GM18861 (cell line): ENCODE results near the gene CYSTM1.

Experiments
- ATAC-seq: cut with Tn5 transposase; IDR thresholded peaks from one replicate; pipeline ENCODE4 v1.9.1; 2021; ENCODE audit not compliant: unreplicated experiment

Gene CYSTM1

DNA sequence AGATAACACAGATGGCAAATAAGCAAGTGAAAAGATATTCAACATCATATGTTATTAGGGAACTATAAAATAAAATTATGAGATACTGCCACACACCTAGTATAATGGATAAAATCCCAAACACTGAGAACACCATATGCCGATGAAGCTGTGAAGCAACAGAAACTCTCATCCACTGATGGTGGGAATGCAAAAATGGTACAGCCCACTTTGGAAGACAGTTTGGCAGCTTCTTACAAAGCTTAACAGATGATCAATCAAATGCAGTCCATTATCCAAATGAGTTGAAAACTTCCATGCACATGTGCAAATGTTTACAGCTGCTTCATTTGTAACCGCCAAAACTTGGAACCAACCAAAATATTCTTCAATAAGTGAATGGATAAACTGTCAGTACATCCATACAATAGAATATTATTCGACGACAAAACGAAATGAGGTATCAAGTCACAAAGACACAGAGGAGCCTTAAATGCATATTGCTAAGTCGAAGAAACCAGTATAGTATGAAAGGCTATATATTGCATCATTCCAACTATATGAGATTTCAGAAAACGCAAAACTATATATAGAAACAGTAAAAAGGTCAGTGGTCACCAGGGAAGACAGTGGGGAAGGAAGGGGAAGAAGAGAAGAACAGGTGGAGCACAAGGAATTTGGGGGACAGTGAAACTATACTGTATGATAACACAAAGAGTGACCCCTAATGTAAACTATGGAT, 113.0 kb downstream of the CYSTM1 start:
- ATAC-seq, result no peak

DNA sequence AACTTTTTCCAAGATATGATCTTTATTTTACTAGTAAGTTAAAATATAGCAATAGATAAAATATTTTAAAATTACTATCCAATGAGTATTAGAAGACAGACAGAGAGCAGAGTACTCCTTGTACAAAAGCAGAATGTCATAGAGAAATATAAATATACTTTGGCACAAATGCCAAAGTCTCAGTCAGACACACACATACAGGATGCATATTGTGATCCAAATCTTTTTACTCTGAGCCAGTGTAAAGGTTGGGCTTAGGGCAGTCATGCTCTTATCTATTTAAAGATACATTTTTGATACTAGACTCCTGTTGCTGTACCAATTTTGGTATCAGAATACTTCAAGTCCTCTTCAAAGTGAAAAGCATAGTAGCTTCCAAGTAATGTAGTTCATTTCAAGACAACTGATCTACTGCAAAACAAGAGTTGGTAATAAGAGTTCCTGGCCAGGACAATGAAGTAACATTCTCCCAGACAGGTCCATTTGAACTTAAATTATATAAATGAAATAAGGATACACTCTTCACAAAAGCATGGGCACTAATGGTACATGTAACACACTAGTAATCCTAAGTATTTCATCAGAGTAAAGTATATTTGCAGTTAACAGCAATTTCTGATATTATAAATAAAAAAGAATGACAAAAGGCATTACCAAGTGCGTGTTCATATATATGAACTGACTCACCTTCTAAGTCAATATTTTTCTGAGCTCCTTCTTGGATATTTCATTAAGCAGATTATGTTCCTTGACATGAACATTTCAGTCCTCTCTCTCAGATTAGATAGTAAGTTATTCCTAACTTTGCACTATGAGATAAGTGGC, 117.4 kb downstream of the CYSTM1 start:
- ATAC-seq, result no peak
